Activated T-helper 1 cell treated with Interleukin-2 at 50 U/mL for 16 hours (primary cell): ENCODE measurements around the gene SPATA16.
"Not testable (repeated sequence)": the region's sequence is repeated elsewhere in the genome, so short reads cannot be mapped to it uniquely, and the experiment has no call there.

Experiments used
- DNase-seq: peaks from one replicate; pipeline ENCODE4 v3.0.0-alpha.2; 2020; ENCODE audit warnings: low read depth

The SPATA16 gene

GRCh38 chr3:172877011-172877410 is 264.0 kb downstream of the SPATA16 start:
- no peak for DNase-seq

DNA sequence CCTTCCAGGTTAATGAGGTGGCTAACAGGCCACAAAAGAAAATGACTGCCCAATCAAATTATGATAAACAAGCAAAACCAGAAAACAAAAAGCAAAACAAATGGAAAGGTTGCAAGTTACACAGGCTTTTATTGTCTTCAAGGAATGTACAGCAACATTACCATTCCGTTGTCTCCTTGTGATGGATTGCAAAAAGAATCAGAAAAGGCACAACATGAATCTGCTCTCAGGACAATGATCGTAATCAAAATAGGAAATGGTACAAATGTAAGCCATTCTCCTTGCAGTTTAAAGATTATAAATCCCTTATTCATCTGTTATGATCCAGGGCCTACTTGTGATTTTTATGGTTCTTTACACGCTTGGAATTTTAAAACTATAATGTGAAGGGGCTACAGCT is 264.7 kb downstream of the SPATA16 start:
- no peak for DNase-seq

GRCh38 chr3:172875039-172875438 is 266.0 kb downstream of the SPATA16 start:
- no peak for DNase-seq

- no peak for DNase-seq
These were observed 271.1 kb downstream of the SPATA16 start for GRCh38 chr3:172869784-172870518.

DNA sequence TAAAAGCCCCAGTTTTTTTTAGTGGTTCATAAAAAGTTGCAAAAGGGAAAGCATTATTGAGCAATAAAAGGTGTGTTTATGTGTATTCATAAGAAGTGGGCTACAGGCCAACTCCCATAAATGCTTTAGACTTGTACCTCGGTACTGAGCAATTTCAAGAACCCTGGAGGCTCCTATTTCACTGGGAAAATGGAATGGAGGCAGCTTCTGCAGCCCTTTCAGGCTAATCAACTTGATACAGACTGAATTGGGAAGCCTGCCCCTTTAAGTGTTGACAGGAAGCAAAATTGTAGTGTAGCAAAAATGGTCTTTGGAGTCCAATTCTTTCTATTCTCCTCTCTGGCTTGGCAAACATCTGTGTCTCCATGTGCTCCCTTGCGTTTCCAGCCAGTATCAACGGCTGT is 271.7 kb downstream of the SPATA16 start:
- no peak for DNase-seq

DNA sequence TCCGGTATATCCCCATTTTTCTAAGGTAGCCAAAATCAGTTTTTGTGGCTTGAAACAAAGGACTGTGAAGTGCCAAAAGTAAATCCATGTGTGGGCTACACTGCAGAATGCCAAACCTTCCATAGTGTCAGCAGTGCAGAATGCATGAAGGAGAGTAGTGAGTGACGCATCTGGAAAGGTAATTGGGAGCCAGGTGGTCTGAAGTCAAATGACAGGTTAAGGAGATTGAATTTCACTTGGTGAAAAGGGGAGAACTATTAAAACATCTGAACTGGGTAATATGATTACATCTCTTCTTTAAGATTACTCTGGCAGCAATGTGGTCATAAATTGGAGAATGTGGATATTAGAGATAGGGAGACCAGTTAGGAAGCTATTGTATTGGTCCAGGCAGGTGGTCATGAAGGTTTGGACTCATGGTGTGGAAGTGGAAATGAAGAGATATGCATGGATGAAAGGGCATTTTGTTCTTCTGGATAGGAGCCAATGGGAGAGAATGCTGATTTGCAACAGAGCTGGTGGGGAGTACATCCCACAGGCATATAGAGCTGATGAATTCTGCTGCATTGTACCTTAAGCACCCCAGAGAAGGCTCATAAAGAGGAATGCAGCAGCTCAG is 272.3 kb downstream of the SPATA16 start:
- DNase-seq, result no peak

GRCh38 chr3:172866726-172867350 is 274.2 kb downstream of the SPATA16 start:
- not testable (repeated sequence) for DNase-seq

DNA sequence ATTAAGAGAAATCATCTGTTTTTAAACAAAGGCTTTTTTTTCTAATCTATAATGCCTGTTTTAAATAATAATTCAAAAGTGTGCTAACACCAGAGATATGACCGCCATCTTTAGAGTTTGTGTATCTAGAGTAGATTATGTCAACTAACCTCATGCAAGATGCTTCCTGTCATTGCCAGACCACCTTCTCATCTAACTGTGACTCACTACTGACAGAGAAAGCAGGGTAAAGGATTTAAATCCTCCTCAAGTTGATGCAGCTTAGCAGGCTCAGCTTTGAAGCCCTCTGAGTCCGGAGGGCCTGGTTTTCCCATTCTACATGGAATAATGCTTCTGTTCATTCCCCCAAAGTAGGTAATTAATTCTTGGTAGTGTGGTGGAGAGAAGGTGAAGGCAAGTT is 282.0 kb downstream of the SPATA16 start:
- DNase-seq, result no peak

DNA sequence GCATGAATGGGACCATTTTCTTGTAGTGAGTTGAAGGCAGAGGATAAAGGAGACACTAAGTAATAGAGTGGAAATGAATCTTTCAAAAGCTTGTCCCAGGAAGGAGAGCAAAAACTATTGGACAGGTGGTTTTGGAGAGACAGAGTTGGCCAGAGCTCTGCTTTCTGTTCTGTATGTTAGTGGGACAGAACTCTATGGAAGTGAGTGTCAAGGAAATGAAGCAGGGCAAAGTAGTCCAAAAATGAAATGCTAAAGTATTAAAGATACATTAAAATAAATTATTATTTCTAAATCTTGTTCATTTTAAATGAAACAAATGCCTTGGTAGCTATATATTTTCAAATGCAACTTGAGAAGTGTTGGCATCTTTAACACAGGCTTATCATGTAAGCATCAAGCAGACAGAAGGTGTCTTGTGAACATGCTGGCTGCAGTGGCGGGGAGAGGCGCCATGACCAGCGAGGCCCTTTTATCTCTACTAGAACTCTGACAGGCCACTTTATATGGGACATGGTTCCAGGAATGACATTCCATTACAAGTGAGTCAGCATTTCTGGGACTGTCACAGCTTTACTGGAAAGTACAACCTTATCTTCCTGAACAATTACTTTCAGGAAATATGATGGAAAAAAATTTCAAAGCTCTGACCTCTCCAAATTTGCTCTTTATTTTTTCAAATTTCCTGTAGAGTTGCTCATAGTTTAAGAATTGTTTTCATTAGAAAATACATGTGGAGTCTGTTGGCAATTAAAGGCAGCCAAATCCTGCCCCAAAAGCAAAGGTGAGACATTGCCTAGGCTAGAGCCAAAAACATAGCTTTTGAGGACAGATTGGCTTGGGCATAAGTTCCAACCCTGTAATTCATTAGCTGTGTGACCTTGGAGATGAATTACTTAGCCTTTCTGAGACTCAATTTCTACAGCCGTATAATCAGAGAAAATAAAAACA is 284.0 kb downstream of the SPATA16 start:
- no peak for DNase-seq

DNA sequence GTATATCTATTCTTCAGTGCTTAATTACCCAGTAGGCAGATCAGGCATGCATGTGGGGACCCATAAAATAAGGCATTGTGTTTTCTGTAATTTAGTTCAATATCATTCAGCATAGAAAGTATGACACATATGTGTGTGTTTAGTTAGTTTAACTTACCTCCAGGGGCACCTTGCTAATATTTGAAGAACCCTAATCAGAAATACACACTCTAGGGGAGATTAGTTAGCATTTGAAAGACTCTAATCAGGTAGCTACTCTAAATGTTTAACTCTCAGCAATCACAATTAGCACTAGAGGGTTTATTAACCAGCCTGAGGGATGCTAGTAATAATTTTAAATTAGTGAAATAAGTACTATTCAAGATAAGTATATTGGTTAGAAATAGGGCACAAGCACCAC is 286.0 kb downstream of the SPATA16 start:
- no peak for DNase-seq

GRCh38 chr3:172853921-172854666 is 286.9 kb downstream of the SPATA16 start:
- no peak for DNase-seq

- no peak for DNase-seq
These were observed 288.0 kb downstream of the SPATA16 start for GRCh38 chr3:172853005-172853404.

DNA sequence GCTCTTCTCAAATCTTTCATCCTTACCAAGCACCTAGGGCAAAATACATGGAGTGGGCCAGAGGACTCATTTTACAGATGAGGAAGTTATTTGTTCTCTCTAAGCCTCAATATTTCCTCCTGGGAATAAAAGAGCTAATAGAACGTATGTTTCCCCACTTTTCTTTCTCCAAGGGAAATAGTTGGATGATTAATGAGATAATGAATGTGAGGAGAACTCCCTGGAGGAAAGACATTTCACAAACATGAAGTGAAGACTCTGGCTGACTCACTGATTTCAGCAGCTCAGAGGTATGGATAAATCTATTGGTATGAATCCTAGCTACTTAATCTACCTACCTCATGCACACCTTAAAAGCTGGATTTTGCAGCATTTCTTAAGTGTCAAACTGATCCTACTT is 292.1 kb downstream of the SPATA16 start:
- DNase-seq, result no peak

DNA sequence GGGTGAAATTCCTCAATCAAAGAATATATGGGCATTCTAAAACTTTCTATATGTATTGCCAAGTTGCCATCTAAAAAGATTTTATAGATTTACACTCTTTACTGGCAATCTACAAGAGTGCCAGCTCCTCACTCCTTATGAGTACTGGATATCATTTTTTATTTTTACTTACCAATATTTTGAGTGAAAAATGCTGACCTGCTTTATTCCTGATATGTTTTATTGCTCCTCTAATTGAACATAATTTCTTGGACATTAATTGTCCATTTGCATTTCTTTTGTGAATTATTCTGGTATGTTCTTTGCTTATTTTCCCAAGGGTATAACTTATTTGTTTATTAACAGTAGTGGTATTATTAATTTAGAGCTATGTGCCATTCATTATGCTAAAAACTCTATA is 293.7 kb downstream of the SPATA16 start:
- DNase-seq, result no peak

- DNase-seq, result no peak
These were observed 294.3 kb downstream of the SPATA16 start for GRCh38 chr3:172846706-172847105.

- no peak for DNase-seq
These were observed 294.9 kb downstream of the SPATA16 start for GRCh38 chr3:172846103-172846561.

- DNase-seq, result no peak
These were observed 296.6 kb downstream of the SPATA16 start for GRCh38 chr3:172844428-172844827.

- DNase-seq, result no peak
These were observed 300.1 kb downstream of the SPATA16 start for GRCh38 chr3:172840913-172841312.

- DNase-seq, result no peak
These were observed 300.6 kb downstream of the SPATA16 start for GRCh38 chr3:172840463-172840862.

- no peak for DNase-seq
These were observed 301.4 kb downstream of the SPATA16 start for GRCh38 chr3:172839679-172840078.
